SK-N-MC (cell line): ENCODE measurements around the gene SH3GL2.

Experiments
- EZH2 ChIP-seq: fragments of 200-600 bp; sonication (generic); IDR thresholded peaks from one replicate; pipeline ENCODE4 v1.6.1; 2017; ENCODE audit warnings: antibody characterized with exemption
- POLR2AphosphoS5 ChIP-seq: IDR thresholded peaks from 2 replicates; pipeline ENCODE4 v1.6.1; 2012; ENCODE audit warnings: mild to moderate bottlenecking, low read depth, low read length, borderline replicate concordance

DNA sequence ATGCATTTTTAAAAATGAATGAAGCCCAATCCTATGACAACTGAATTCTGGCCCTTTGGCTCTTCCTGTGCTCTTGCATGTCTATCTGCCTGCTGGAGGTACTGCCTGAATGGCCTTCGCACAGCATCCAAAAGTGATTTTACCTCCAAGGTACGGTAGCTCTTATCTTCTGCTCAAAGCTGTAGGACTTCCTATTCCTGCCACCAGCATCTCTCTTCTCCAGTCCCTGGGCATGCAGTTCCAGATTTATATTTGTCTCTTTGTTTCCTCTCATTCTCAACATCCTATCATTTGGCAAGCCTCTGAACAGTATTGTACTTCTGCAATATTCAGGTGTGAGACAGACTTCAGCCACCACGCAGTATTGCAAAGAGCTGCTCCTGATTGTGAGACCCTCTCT is 43.7 kb upstream of the SH3GL2 start:
- TF ChIP-seq EZH2, result no peak
- TF ChIP-seq POLR2AphosphoS5, result no peak
